Esophagus muscularis mucosa (tissue), 4 donors: ENCODE measurements around the gene AGAP9.
"Not testable (repeated sequence)": the region's sequence is repeated elsewhere in the genome, so short reads cannot be mapped to it uniquely, and the experiment has no call there.

Source experiments
- EP300 ChIP-seq: sonication (generic); formaldehyde crosslinking; IDR thresholded peaks from one replicate; pipeline ENCODE4 v1.6.1; 2017; ENCODE audit warnings: antibody characterized with exemption
- POLR2A ChIP-seq: fragments of 450-650 bp; IDR thresholded peaks from one replicate; pipeline ENCODE4 v1.6.1; 2017; ENCODE audit warnings: antibody characterized with exemption, moderate library complexity, mild to moderate bottlenecking, low read depth
- POLR2AphosphoS5 ChIP-seq, 2 donors: sonication (generic); formaldehyde crosslinking; IDR thresholded peaks; one replicate each; pipeline ENCODE4 v1.6.1; 2017; ENCODE audit warnings: antibody characterized with exemption in 2 of 2
- TF ChIP-seq, protein P1 (sequence below), 3 experiments: fragments of 200-600 bp in 2 of 3; fragments of 450-650 bp in 1 of 3; sonication (generic) in 2 of 3; IDR thresholded peaks; one replicate each; pipeline ENCODE4 v1.5.1; 2017 to 2019; ENCODE audit warnings: antibody characterized with exemption in 3 of 3, mild to moderate bottlenecking in 2 of 3, moderate library complexity in 1 of 3

DNA sequence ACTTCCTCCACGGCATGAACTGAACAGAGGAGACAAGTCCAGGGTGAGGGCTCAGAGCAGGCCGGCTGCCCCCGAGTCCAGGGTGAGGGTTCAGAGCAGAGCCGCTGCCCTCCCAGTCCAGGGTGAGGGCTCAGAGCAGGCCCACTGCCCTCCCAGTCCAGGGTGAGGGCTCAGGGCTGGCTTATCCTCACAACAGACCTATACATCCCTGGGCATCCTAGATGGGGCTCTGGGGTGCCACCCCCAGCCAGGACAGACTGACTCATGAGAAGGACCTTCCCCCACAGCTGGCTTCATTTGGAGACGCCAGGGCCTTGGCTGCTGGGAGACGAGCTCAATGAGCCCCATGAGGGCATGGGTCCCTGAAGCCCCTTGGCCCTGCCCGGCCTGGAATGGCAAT, 33.8 kb downstream of the AGAP9 start:
- TF ChIP-seq, protein P1, sequence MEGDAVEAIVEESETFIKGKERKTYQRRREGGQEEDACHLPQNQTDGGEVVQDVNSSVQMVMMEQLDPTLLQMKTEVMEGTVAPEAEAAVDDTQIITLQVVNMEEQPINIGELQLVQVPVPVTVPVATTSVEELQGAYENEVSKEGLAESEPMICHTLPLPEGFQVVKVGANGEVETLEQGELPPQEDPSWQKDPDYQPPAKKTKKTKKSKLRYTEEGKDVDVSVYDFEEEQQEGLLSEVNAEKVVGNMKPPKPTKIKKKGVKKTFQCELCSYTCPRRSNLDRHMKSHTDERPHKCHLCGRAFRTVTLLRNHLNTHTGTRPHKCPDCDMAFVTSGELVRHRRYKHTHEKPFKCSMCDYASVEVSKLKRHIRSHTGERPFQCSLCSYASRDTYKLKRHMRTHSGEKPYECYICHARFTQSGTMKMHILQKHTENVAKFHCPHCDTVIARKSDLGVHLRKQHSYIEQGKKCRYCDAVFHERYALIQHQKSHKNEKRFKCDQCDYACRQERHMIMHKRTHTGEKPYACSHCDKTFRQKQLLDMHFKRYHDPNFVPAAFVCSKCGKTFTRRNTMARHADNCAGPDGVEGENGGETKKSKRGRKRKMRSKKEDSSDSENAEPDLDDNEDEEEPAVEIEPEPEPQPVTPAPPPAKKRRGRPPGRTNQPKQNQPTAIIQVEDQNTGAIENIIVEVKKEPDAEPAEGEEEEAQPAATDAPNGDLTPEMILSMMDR (IDR thresholded peaks at IDR 0.05), result not testable (repeated sequence)
- TF ChIP-seq POLR2A; EP300; POLR2AphosphoS5 (IDR thresholded peaks at IDR 0.05): not testable (repeated sequence)
